PC-3 (cell line): ENCODE measurements around the gene SLC51A. TPM values are rescaled to one million over a fixed set of nuclear protein-coding genes. Genes with fewer than 3 reads are reported as not detected.

ENCODE experiments used
- ATAC-seq: fragments of 200-7000 bp; cut with Tn5 transposase; 2 replicates; pipeline ENCODE4 v1.9.1; 2020; ENCODE audit warnings: mild to moderate bottlenecking, moderate library complexity
- BruUV-seq: library from RNA; stranded (reverse); fragments of 400-500 nt; replicated peaks from 2 replicates; lab custom pipeline; 2021; lab: Mats Ljungman, UMichigan
- CTCF ChIA-PET: fragments of 300-600 bp; sonication (Branson Sonifier 250); formaldehyde crosslinking; loops from one replicate; lab custom pipeline; 2022; ENCODE audit warnings: antibody characterized with exemption; lab: Charles Lee
- POLR2A ChIA-PET: fragments of 300-600 bp; sonication (Branson Sonifier 250); formaldehyde crosslinking; loops from one replicate; lab custom pipeline; 2022; ENCODE audit warnings: antibody characterized with exemption; ENCODE audit not compliant: unreplicated experiment; lab: Charles Lee
- DNase-seq: peaks from one replicate; pipeline ENCODE4 v3.0.0-alpha.2; 2015
- H2AFZ ChIP-seq: fragments of 300-600 bp; sonication (generic); 2 replicates; pipeline ENCODE4 v1.6.0; 2016; ENCODE audit warnings: antibody characterized with exemption, low read length
- H3F3A ChIP-seq: fragments of 300-600 bp; sonication (generic); one replicate; pipeline ENCODE4 v1.6.0; 2017; ENCODE audit warnings: antibody characterized with exemption, low read length, control low read depth, mild to moderate bottlenecking; ENCODE audit not compliant: unreplicated experiment
- H3K27ac ChIP-seq: fragments of 300-600 bp; sonication (generic); 2 replicates; pipeline ENCODE4 v1.5.1; 2016; ENCODE audit warnings: mild to moderate bottlenecking, low read length
- H3K27me3 ChIP-seq: fragments of 300-600 bp; sonication (generic); 2 replicates; pipeline ENCODE4 v1.6.1; 2016; ENCODE audit warnings: low read length, mixed read lengths
- H3K36me3 ChIP-seq: fragments of 300-600 bp; sonication (generic); 2 replicates; pipeline ENCODE4 v1.6.1; 2016; ENCODE audit warnings: low read depth, mixed run types, low read length, mixed read lengths
- H3K4me1 ChIP-seq: fragments of 300-600 bp; sonication (generic); 2 replicates; pipeline ENCODE4 v1.5.1; 2016; ENCODE audit warnings: low read length; ENCODE audit not compliant: insufficient read depth
- H3K4me2 ChIP-seq: fragments of 300-600 bp; sonication (generic); 2 replicates; pipeline ENCODE4 v1.6.0; 2016; ENCODE audit warnings: low read length
- H3K4me3 ChIP-seq: fragments of 300-600 bp; sonication (generic); 2 replicates; pipeline ENCODE4 v1.5.1; 2016; ENCODE audit warnings: mild to moderate bottlenecking, low read length, mixed read lengths
- H3K79me2 ChIP-seq: fragments of 300-600 bp; sonication (generic); 2 replicates; pipeline ENCODE4 v1.6.1; 2017; ENCODE audit warnings: low read length, mixed read lengths
- H3K9ac ChIP-seq: fragments of 300-600 bp; sonication (generic); 2 replicates; pipeline ENCODE4 v1.6.0; 2016; ENCODE audit warnings: mild to moderate bottlenecking, low read length
- H3K9me2 ChIP-seq: fragments of 300-600 bp; sonication (generic); replicated peaks from 2 replicates; pipeline ENCODE4 v1.6.1; 2016; ENCODE audit warnings: mixed run types, low read length, mixed read lengths
- H3K9me3 ChIP-seq: fragments of 300-600 bp; sonication (generic); 2 replicates; pipeline ENCODE4 v1.6.1; 2016; ENCODE audit warnings: low read length, mixed read lengths
- H4K20me1 ChIP-seq: fragments of 300-600 bp; sonication (generic); 2 replicates; pipeline ENCODE4 v1.6.1; 2016; ENCODE audit warnings: low read length, mixed read lengths
- CTCF ChIP-seq: fragments of 300-600 bp; sonication (generic); conservative IDR thresholded peaks from 2 replicates; pipeline ENCODE4 v1.5.1; 2017; ENCODE audit warnings: antibody characterized with exemption, low read depth, mild to moderate bottlenecking, low read length
- EZH2 ChIP-seq: fragments of 300-600 bp; sonication (generic); IDR thresholded peaks from one replicate; pipeline ENCODE4 v1.6.1; 2017; ENCODE audit warnings: antibody characterized with exemption, mild to moderate bottlenecking, low read length; ENCODE audit not compliant: unreplicated experiment
- EZH2phosphoT487 ChIP-seq: fragments of 300-600 bp; sonication (generic); IDR thresholded peaks from 2 replicates; pipeline ENCODE4 v1.6.1; 2018; ENCODE audit warnings: mild to moderate bottlenecking, antibody characterized with exemption, low read length, borderline replicate concordance
- intact Hi-C: fragments of 100-400 bp; cut with micrococcal nuclease; formaldehyde crosslinking; loops from 2 replicates; pipeline ENCODE4 v1.9.0; 2023
- total RNA-seq: library from RNA; depleted of rRNA; stranded (reverse); fragments of >200 nt; gene quantifications from 2 replicates; pipeline ENCODE4 v1.2.3, GENCODE V29; 2014

The SLC51A gene
- total RNA-seq, 1 experiment from 2014 or later, result 9.7 TPM

DNA sequence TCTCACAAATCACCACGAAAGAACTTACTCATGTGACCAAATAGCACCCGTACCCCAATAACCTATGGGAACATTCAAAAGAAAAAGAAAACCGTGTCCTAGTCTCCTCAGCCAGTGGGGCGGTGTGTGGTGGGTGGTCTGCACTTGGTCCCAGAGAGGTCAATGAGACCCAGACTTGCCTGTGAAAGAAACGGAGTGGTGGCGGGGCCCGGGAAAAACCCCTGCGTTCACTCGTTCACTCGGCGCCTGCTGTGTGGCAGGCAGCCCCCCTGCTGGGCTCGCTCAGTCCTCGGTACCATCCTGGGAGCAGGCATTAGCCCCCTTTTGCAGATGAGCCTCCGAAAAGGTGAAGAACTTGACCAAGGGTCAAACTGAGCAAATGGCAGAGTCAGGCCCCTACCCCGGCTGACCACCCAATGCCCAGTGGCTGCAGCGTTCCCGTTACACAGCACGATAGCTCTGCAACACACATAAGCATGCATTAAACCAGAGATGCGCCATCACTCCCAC is 41.2 kb upstream of the SLC51A start:
- POLR2A ChIA-PET, result no interaction called here
- BruUV-seq, result no TSS peak

DNA sequence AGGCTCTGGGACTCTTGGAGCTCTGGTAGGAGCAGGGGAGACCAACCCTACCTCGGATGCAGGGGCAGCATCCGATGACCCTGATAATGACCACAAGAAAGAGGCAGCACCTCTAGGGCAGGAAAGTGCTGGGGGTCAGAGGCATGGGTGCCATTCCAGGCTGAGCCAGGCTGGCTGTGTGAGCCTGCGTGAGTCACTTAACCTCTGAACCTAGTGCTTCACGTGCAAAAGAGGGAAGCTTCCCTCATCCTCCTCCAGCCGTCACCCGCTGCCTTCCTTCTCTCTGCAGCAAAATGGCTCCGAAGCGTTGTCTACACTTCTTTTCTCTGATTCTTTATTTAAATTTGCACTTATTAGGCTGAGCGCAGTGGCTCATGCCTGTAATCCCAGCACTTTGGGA is 40.6 kb upstream of the SLC51A start:
- Histone ChIP-seq H3K27ac (no peak overlapping the region), H3K4me1 (peaks cover 12% of the 10 kb centered on the region), H3F3A (no peaks in the 10 kb centered on the region), H3K9ac (no peak overlapping the region), H3K4me3 (no peak overlapping the region), H2AFZ (no peak overlapping the region), H3K4me2 (no peak overlapping the region), H3K9me3 (no peaks in the 10 kb centered on the region), H3K79me2 (no peaks in the 10 kb centered on the region), H3K36me3 (no peaks in the 10 kb centered on the region), H3K27me3 (no peaks in the 10 kb centered on the region), H4K20me1 (no peaks in the 10 kb centered on the region), H3K9me2 (no peaks in the 10 kb centered on the region)
- no peak for TF ChIP-seq EZH2
- TF ChIP-seq CTCF, result no peak
- no peak for TF ChIP-seq EZH2phosphoT487
- ATAC-seq (no peak), DNase-seq (no peak)
- CTCF ChIA-PET, result no interaction called here
- no TSS peak for BruUV-seq
- POLR2A ChIA-PET, result no interaction called here
- intact Hi-C loops, result no loop called here

More for the DNA sequence above, 41.2 kb upstream of the SLC51A start:
- TF ChIP-seq CTCF, result no peak
- TF ChIP-seq EZH2, result no peak
- TF ChIP-seq EZH2phosphoT487, result no peak
- H3K27ac ChIP-seq, result no peak overlapping the region
- no peak overlapping the region for H2AFZ ChIP-seq
- H3K9me2 ChIP-seq, result no peaks in the 10 kb centered on the region
- H3K9ac ChIP-seq, result no peak overlapping the region
- ATAC-seq, result no peak
- H3F3A ChIP-seq, result no peaks in the 10 kb centered on the region
- no peaks in the 10 kb centered on the region for H3K36me3 ChIP-seq
- H3K4me1 ChIP-seq, result peaks cover 11% of the 10 kb centered on the region
- no peaks in the 10 kb centered on the region for H3K79me2 ChIP-seq
- H3K4me3 ChIP-seq, result no peak overlapping the region
- DNase-seq, result no peak
- no peaks in the 10 kb centered on the region for H3K9me3 ChIP-seq
- H3K4me2 ChIP-seq, result no peak overlapping the region
- H4K20me1 ChIP-seq, result no peaks in the 10 kb centered on the region
- intact Hi-C loops, result no loop called here
- CTCF ChIA-PET, result no interaction called here
- H3K27me3 ChIP-seq, result no peaks in the 10 kb centered on the region

- H3K4me3 ChIP-seq, result no peak overlapping the region
- no peaks in the 10 kb centered on the region for H3K27me3 ChIP-seq
- peaks cover 12% of the 10 kb centered on the region for H3K4me1 ChIP-seq
- no peak overlapping the region for H3K4me2 ChIP-seq
- no peak for ATAC-seq
- DNase-seq, result no peak
- no peak overlapping the region for H3K9ac ChIP-seq
- no peaks in the 10 kb centered on the region for H3K36me3 ChIP-seq
- no peaks in the 10 kb centered on the region for H3K9me2 ChIP-seq
- H3F3A ChIP-seq, result no peaks in the 10 kb centered on the region
- no peaks in the 10 kb centered on the region for H3K79me2 ChIP-seq
- BruUV-seq, result no TSS peak
- ChIA-PET POLR2A (no interaction called here), CTCF (no interaction called here)
- no peaks in the 10 kb centered on the region for H3K9me3 ChIP-seq
- H2AFZ ChIP-seq, result no peak overlapping the region
- H3K27ac ChIP-seq, result no peak overlapping the region
- TF ChIP-seq EZH2phosphoT487 (no peak), EZH2 (no peak), CTCF (no peak)
- H4K20me1 ChIP-seq, result no peaks in the 10 kb centered on the region
- intact Hi-C loops, result no loop called here
These were observed 38.8 kb upstream of the SLC51A start for GRCh38 chr3:196177567-196177966.
